Esophagus squamous epithelium (tissue), 5 donors: ENCODE results near the gene SCG3. TPM values are rescaled to one million over a fixed set of nuclear protein-coding genes. Genes with fewer than 3 reads are reported as not detected.

Experiments
- DNase-seq: peaks from one replicate; lab custom pipeline; 2025; lab: John Stamatoyannopoulos, UW
- H3K27ac ChIP-seq, 4 donors: fragments of 200-600 bp; sonication (generic); one replicate each; pipeline ENCODE4 v1.5.1; 2016 to 2019; ENCODE audit warnings: mild to moderate bottlenecking in 1 of 4
- H3K27me3 ChIP-seq, 4 donors: fragments of 200-600 bp; sonication (generic); 1 replicate in 3 of 4; 2 replicates in 1 of 4; pipeline versions ENCODE4 v1.5.1 to v1.6.0; 2017 to 2021; ENCODE audit warnings: antibody characterized with exemption in 1 of 4
- H3K36me3 ChIP-seq, 3 donors: fragments of 200-600 bp; sonication (generic); one replicate each; pipeline ENCODE4 v1.5.1; 2016 to 2019
- H3K4me1 ChIP-seq, 3 donors: fragments of 200-600 bp; sonication (generic); one replicate each; pipeline ENCODE4 v1.5.1; 2017 to 2019
- H3K4me3 ChIP-seq, 4 donors: fragments of 200-600 bp; sonication (generic); 1 replicate in 3 of 4; 2 replicates in 1 of 4; pipeline ENCODE4 v1.5.1; 2016 to 2019; ENCODE audit warnings: mild to moderate bottlenecking in 2 of 4, moderate library complexity in 1 of 4
- H3K9me3 ChIP-seq, 3 donors: fragments of 200-600 bp; sonication (generic); one replicate each; pipeline ENCODE4 v1.5.1; 2016 to 2019
- CTCF ChIP-seq, 6 experiments: fragments of 450-650 bp in 4 of 6; fragments of 200-600 bp in 2 of 6; sonication (generic) in 2 of 6; IDR thresholded peaks; one replicate each; pipeline ENCODE4 v1.5.1; 2016 to 2019; ENCODE audit warnings: antibody characterized with exemption in 6 of 6, mild to moderate bottlenecking in 4 of 6, moderate library complexity in 4 of 6
- POLR2A ChIP-seq, 4 donors: fragments of 450-650 bp; IDR thresholded peaks; one replicate each; pipeline ENCODE4 v1.6.1; 2017; ENCODE audit warnings: antibody characterized with exemption in 4 of 4, mild to moderate bottlenecking in 4 of 4, moderate library complexity in 3 of 4
- WGBS, 2 donors: methylation state at CpG; one replicate each; pipeline ENCODE4 v1.1.5; 2018; 5-methylcytosine and 5-hydroxymethylcytosine counted together
- intact Hi-C: fragments of 100-400 bp; cut with DNase I; formaldehyde crosslinking; loops from one replicate; pipeline ENCODE4 v1.15.0; 2022
- total RNA-seq, 4 donors: library from RNA; depleted of rRNA; stranded (reverse); fragments of >200 nt; gene quantifications; one replicate each; pipeline ENCODE4 v1.1.0, GENCODE V29; 2016
- donor health status: DM: yes; HTN: yes; CAD: no.

The SCG3 gene
- total RNA-seq, 4 donors from 2014 or later: 0.38 TPM; not detected in 3

DNA sequence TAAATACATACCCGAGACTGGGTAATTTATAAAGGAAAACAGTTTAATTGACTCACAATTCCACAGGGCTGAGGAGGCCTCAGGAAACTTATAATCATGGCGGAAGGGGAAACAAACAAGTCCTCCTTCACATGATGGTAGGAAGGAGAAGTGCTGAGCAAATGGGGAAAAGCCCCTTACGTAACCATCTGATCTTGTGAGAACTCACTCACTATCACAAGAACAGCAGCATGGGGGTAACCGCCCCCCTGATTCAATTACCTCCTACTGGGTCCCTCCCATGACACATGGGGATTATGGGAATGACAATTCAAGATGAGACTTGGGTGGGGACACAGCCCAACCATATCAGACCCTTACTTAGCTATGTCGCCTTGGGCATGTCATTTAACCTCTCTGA, 27.7 kb downstream of the SCG3 start:
- Histone ChIP-seq H3K36me3 (no peaks in the 10 kb centered on the region), H3K27me3 (no peaks in the 10 kb centered on the region), H3K4me3 (no peak overlapping the region), H3K9me3 (no peaks in the 10 kb centered on the region), H3K27ac (no peak overlapping the region), H3K4me1 (peaks cover 0 to 5% (median 0%) of the 10 kb centered on the region in 3 donors)
- 88% methylated on average over 5 of the region's 5 CpGs for WGBS, 2 donors
- TF ChIP-seq POLR2A (IDR thresholded peaks at IDR 0.05) (no peak), CTCF (IDR thresholded peaks at IDR 0.05) (no peak)
- intact Hi-C loops: no loop called here
- no peak for DNase-seq

DNA sequence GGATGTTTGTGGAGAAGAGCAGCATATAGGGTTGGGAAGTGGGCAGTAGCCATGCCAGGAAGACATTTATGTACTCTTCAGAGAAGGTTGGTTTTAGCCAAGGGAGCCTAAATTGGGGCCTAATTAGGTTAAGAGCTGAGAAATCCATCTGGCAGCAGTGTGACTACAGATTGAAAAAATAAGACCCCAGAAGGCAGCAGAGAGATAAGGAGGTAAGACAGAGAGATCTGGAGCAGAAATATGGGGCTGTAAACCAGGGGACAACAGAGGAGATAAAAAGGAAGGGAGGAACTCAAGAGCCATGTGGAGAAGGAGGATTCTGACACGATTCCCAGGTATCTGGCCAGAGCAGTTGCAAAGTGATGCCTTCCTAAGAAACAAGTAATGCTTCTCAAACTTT, 32.9 kb downstream of the SCG3 start:
- Histone ChIP-seq H3K27me3 (no peaks in the 10 kb centered on the region), H3K27ac (no peak overlapping the region), H3K4me1 (no peaks in the 10 kb centered on the region), H3K9me3 (no peaks in the 10 kb centered on the region), H3K4me3 (no peak overlapping the region), H3K36me3 (no peaks in the 10 kb centered on the region)
- intact Hi-C loops: no loop called here
- WGBS, 2 donors: 87 to 88% methylated on average over 1 of the region's 1 CpG
- TF ChIP-seq CTCF (IDR thresholded peaks at IDR 0.05) (no peak), POLR2A (IDR thresholded peaks at IDR 0.05) (no peak)
- no peak for DNase-seq

- H3K36me3 ChIP-seq: no peaks in the 10 kb centered on the region
- H3K27ac ChIP-seq: no peak overlapping the region
- WGBS, 2 donors: 50 to 71% methylated on average over 1 of the region's 1 CpG
- H3K9me3 ChIP-seq: no peaks in the 10 kb centered on the region
- intact Hi-C loops: no loop called here
- no peak for TF ChIP-seq CTCF (IDR thresholded peaks at IDR 0.05)
- TF ChIP-seq POLR2A (IDR thresholded peaks at IDR 0.05): no peak
- no peaks in the 10 kb centered on the region for H3K4me1 ChIP-seq
- DNase-seq: no peak
- H3K27me3 ChIP-seq: no peaks in the 10 kb centered on the region
- no peak overlapping the region for H3K4me3 ChIP-seq
Measured at GRCh38 chr15:51714911-51715310, 33.6 kb downstream of the SCG3 start.

DNA sequence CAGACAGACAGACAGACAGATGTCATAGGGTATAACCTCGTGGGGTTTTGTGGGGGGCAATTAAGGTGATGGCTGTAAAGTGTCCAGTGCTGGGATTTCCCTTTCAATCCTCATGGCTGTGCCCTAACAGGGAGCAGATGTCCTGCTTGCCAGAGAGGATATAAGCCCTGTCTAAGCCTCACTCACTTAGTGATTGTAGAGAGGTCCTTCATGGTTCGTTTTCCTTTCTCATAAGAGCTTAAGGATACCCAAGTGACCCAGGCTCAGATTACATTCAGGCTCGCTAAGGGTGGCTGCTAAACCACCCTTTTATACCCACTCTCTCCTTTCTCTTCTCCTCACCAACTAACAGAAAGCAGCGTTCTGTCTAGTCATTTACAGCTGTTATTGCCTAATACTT, 36.9 kb downstream of the SCG3 start:
- Histone ChIP-seq H3K9me3 (no peaks in the 10 kb centered on the region), H3K4me3 (no peak overlapping the region), H3K27ac (no peak overlapping the region), H3K27me3 (no peaks in the 10 kb centered on the region), H3K4me1 (peaks cover 0 to 5% (median 0%) of the 10 kb centered on the region in 3 donors), H3K36me3 (peaks cover 0 to 13% (median 0%) of the 10 kb centered on the region in 3 donors)
- no peak for DNase-seq
- 63 to 68% methylated on average over 4 of the region's 4 CpGs for WGBS, 2 donors
- intact Hi-C loops: no loop called here
- no peak for TF ChIP-seq CTCF (IDR thresholded peaks at IDR 0.05)

GRCh38 chr15:51718746-51719145, 37.4 kb downstream of the SCG3 start:
- intact Hi-C loops: no loop called here
- Histone ChIP-seq H3K27me3 (no peaks in the 10 kb centered on the region), H3K4me1 (peaks cover 0 to 5% (median 0%) of the 10 kb centered on the region in 3 donors), H3K36me3 (peaks cover 0 to 13% (median 0%) of the 10 kb centered on the region in 3 donors), H3K27ac (no peak overlapping the region), H3K4me3 (no peak overlapping the region), H3K9me3 (no peaks in the 10 kb centered on the region)
- TF ChIP-seq CTCF (IDR thresholded peaks at IDR 0.05) (no peak), POLR2A (IDR thresholded peaks at IDR 0.05) (no peak)
- WGBS, 2 donors: 62 to 74% methylated on average over 3 of the region's 3 CpGs
- DNase-seq: no peak
